Measurements from ENCODE around the gene ICAM1. TPM values are rescaled to one million over a fixed set of nuclear protein-coding genes. Genes with fewer than 3 reads are reported as not detected.

The ICAM1 gene
- polyA plus RNA-seq, 3 donors, result 21.6 to 118 (median 40.8) TPM

DNA sequence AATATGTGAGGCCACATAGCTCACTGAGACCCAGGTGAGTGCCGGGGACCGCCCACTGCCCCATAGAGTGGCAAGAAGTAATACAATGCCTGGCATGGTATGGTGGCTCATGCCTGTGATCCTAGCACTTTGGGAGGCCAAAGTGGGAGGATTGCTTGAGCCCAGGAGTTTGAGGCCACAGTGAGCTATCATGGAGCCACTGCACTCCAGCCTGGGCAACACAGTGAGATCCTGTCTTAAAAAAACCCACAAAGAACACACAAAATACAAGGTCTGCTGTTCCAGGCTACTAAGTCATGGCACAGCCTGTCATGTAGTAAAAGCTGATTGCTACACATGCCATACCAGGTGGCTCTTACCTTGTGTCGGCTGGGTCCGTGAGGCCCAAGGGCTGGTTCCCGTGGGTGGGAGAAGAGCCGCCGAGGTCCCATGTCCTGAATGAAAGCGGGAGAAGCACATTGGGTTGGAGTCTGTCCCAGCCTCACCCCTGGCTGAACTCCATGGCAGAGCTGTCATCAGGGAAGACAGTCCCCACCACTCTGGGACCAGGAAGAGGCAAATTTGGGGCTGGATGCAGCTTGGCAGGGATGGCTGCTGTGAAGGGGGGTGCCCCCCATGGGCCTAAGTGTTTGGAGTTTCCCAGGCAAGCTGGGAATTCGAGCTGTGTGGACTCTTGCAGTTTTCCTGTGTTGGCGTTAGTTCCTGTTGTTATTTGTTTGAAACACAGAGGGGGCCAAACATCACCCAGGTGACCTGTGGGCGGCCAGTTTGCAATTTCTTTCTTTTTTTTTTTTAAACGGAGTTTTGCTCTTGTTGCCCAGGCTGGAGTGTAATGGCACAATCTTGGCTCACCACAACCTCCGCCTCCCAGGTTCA is 48.1 kb downstream of the ICAM1 start:
- H3K27me3 Mint-ChIP-seq (ENCODE audit: low read depth in 3 of 3), result peaks cover 2 to 5% (median 3%) of the 10 kb centered on the region in 3 donors
- Histone ChIP-seq H3K27me3 (ENCODE audit: control insufficient read depth in 2 of 2, insufficient read depth in 2 of 2, low read length in 2 of 2) (no peaks in the 10 kb centered on the region), H3K4me2 (replicated peaks; ENCODE audit: extremely low read depth, low read length, poor library complexity, severe bottlenecking) (no peak overlapping the region), H3K9me3 (replicated peaks in 1 of 2; ENCODE audit: control insufficient read depth in 1 of 2, insufficient read depth in 1 of 2, low read length in 2 of 2) (no peaks in the 10 kb centered on the region), H3K4me1 (ENCODE audit: control insufficient read depth in 1 of 2, insufficient read depth in 2 of 2, low read length in 2 of 2) (peaks cover 7 to 15% of the 10 kb centered on the region in 2 donors), H3K9ac (ENCODE audit: insufficient read depth, low read length, poor library complexity, severe bottlenecking) (no peak overlapping the region), H4K20me1 (ENCODE audit: insufficient read depth, low read length) (peaks cover 21% of the 10 kb centered on the region), H3K4me3 (replicated peaks in 1 of 3; ENCODE audit: low read depth in 2 of 3, low read length in 3 of 3) (no peak overlapping the region), H3K79me2 (ENCODE audit: insufficient read depth, low read length) (no peaks in the 10 kb centered on the region), H3K36me3 (replicated peaks in 1 of 2; ENCODE audit: control insufficient read depth in 1 of 2, insufficient read depth in 2 of 2, low read length in 2 of 2) (peaks cover 70 to 78% of the 10 kb centered on the region in 2 donors), H2AFZ (ENCODE audit: insufficient read depth, low read depth, low read length, poor library complexity, severe bottlenecking) (no peak overlapping the region), H3K27ac (ENCODE audit: low read depth in 1 of 2, low read length in 2 of 2) (no peak overlapping the region)
- peaks cover 11% of the 10 kb centered on the region for H3K4me1 Mint-ChIP-seq
- TF ChIP-seq, protein P1, sequence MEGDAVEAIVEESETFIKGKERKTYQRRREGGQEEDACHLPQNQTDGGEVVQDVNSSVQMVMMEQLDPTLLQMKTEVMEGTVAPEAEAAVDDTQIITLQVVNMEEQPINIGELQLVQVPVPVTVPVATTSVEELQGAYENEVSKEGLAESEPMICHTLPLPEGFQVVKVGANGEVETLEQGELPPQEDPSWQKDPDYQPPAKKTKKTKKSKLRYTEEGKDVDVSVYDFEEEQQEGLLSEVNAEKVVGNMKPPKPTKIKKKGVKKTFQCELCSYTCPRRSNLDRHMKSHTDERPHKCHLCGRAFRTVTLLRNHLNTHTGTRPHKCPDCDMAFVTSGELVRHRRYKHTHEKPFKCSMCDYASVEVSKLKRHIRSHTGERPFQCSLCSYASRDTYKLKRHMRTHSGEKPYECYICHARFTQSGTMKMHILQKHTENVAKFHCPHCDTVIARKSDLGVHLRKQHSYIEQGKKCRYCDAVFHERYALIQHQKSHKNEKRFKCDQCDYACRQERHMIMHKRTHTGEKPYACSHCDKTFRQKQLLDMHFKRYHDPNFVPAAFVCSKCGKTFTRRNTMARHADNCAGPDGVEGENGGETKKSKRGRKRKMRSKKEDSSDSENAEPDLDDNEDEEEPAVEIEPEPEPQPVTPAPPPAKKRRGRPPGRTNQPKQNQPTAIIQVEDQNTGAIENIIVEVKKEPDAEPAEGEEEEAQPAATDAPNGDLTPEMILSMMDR (IDR thresholded peaks at IDR 0.05), result no peak
- intact Hi-C loops (cut with micrococcal nuclease), result no loop called here
- WGBS (ENCODE audit: insufficient coverage), result 97% methylated on average over 10 of the region's 13 CpGs
- H3K4me3 Mint-ChIP-seq, result no peak overlapping the region
- DNase-seq, result no peak
- H3K27ac Mint-ChIP-seq, result peak overlapping the region in 2 of 7 donors; percentile 35 to 41
- peaks cover 0 to 1% (median 0%) of the 10 kb centered on the region in 7 donors for H3K9me3 Mint-ChIP-seq
- peaks cover 41 to 73% of the 10 kb centered on the region in 2 donors for H3K36me3 Mint-ChIP-seq

- peaks cover 3 to 5% of the 10 kb centered on the region in 2 donors for H3K4me1 ChIP-seq (ENCODE audit: control insufficient read depth in 1 of 2, insufficient read depth in 2 of 2, low read length in 2 of 2)
- peak overlapping the region in 1 of 7 donors; percentile 7 for H3K27ac Mint-ChIP-seq
- H3K36me3 ChIP-seq (replicated peaks in 1 of 2; ENCODE audit: control insufficient read depth in 1 of 2, insufficient read depth in 2 of 2, low read length in 2 of 2), result peaks cover 87 to 95% of the 10 kb centered on the region in 2 donors
- intact Hi-C loops (cut with micrococcal nuclease), result no loop called here
- no peaks in the 10 kb centered on the region for H3K9me3 ChIP-seq (replicated peaks in 1 of 2; ENCODE audit: control insufficient read depth in 1 of 2, insufficient read depth in 1 of 2, low read length in 2 of 2)
- no peaks in the 10 kb centered on the region for H3K27me3 ChIP-seq (ENCODE audit: control insufficient read depth in 2 of 2, insufficient read depth in 2 of 2, low read length in 2 of 2)
- H3K27me3 Mint-ChIP-seq (ENCODE audit: low read depth in 3 of 3), result peaks cover 0 to 2% (median 0%) of the 10 kb centered on the region in 3 donors
- no peak overlapping the region for H3K4me3 ChIP-seq (replicated peaks in 1 of 3; ENCODE audit: low read depth in 2 of 3, low read length in 3 of 3)
- WGBS (ENCODE audit: insufficient coverage), result 97% methylated on average over 21 of the region's 32 CpGs
- no peak overlapping the region for H2AFZ ChIP-seq (ENCODE audit: insufficient read depth, low read depth, low read length, poor library complexity, severe bottlenecking)
- no peak overlapping the region for H3K27ac ChIP-seq (ENCODE audit: low read depth in 1 of 2, low read length in 2 of 2)
- H3K4me2 ChIP-seq (replicated peaks; ENCODE audit: extremely low read depth, low read length, poor library complexity, severe bottlenecking), result no peak overlapping the region
- peaks cover 21% of the 10 kb centered on the region for H4K20me1 ChIP-seq (ENCODE audit: insufficient read depth, low read length)
- DNase-seq, result no peak
- no peak overlapping the region for H3K9ac ChIP-seq (ENCODE audit: insufficient read depth, low read length, poor library complexity, severe bottlenecking)
- no peak overlapping the region for H3K4me3 Mint-ChIP-seq
- TF ChIP-seq, protein P1 (IDR thresholded peaks at IDR 0.05), result no peak
- peaks cover 2% of the 10 kb centered on the region for H3K4me1 Mint-ChIP-seq
- H3K36me3 Mint-ChIP-seq, result peaks cover 53 to 87% of the 10 kb centered on the region in 2 donors
- no peaks in the 10 kb centered on the region for H3K9me3 Mint-ChIP-seq
- H3K79me2 ChIP-seq (ENCODE audit: insufficient read depth, low read length), result no peaks in the 10 kb centered on the region
These were observed 49.9 kb downstream of the ICAM1 start for GRCh38 chr19:10320602-10321416.

Measured in CD14-positive monocyte (primary cell).